ENCODE data around the gene GDPD4.

GRCh38 chr11:77174559-77174958 is 126.9 kb downstream of the GDPD4 start:
- TF ChIP-seq MAZ (IDR thresholded peaks at IDR 0.05; ENCODE audit: borderline replicate concordance, low read depth, low read length) = no peak
- no peak for TF ChIP-seq RAD21 (IDR thresholded peaks at IDR 0.05; ENCODE audit: low read length)
